HepG2 (cell line): ENCODE measurements around the gene GSTP1. TPM values are rescaled to one million over a fixed set of nuclear protein-coding genes. Genes with fewer than 3 reads are reported as not detected.

Experiments
- ATAC-seq: fragments of 200-7000 bp; cut with Tn5 transposase; 3 replicates; pipeline ENCODE4 v1.9.1; 2020; ENCODE audit warnings: mild to moderate bottlenecking, moderate library complexity
- BruUV-seq: library from RNA; stranded (reverse); fragments of 400-500 nt; replicated peaks from 2 replicates; lab custom pipeline; 2021; lab: Mats Ljungman, UMichigan
- CTCF ChIA-PET: fragments of 300-600 bp; formaldehyde crosslinking; extraction: SDS; loops from one replicate; lab custom pipeline; 2021; ENCODE audit warnings: low total read pairs, inconsistent platforms, low intra/inter-chr PET ratio; lab: Yijun Ruan, JAX
- POLR2A ChIA-PET: fragments of 350-600 bp; sonication (Branson Sonifier 250); formaldehyde crosslinking; loops from one replicate; lab custom pipeline; 2020; ENCODE audit warnings: antibody characterized with exemption, inconsistent platforms; lab: Yijun Ruan, JAX
- DNase-seq: peaks from one replicate; pipeline ENCODE4 v3.0.0-alpha.2; 2015; ENCODE audit warnings: low spot score
- FAIRE-seq: peaks from 3 replicates; lab custom pipeline; 2011; peaks lifted over from hg19 to GRCh38; lab: Jason Lieb, UNC
- H2AFZ ChIP-seq: one replicate; pipeline ENCODE4 v1.6.1; 2011; ENCODE audit warnings: low read length, inconsistent platforms
- H3K27ac ChIP-seq: fragments of 300-600 bp; 3 replicates; pipeline ENCODE4 v1.8.0; 2011; ENCODE audit warnings: mixed run types, mild to moderate bottlenecking, mixed read lengths, low read length, inconsistent platforms; ENCODE audit not compliant: insufficient read depth; ENCODE audit errors: extremely low read length
- H3K27me3 ChIP-seq, 2 experiments: fragments of 200-600 bp in 1 of 2; 2 replicates in 1 of 2; 3 replicates in 1 of 2; pipeline versions ENCODE4 v1.6.0 to v1.8.0; 2011; ENCODE audit warnings: low read length in 2 of 2, mild to moderate bottlenecking in 2 of 2, moderate library complexity in 2 of 2, inconsistent platforms in 1 of 2; ENCODE audit not compliant: insufficient read depth in 2 of 2, control insufficient read depth in 1 of 2
- H3K36me3 ChIP-seq, 2 experiments: fragments of 200-600 bp in 1 of 2; replicated peaks in 1 of 2; 2 replicates in 1 of 2; 3 replicates in 1 of 2; pipeline versions ENCODE4 v1.5.1 to v1.8.0; 2011; ENCODE audit warnings: low read length in 2 of 2, inconsistent platforms in 1 of 2; ENCODE audit not compliant: insufficient read depth in 2 of 2, control insufficient read depth in 1 of 2
- H3K4me1 ChIP-seq: 2 replicates; pipeline ENCODE4 v1.5.1; 2012; ENCODE audit warnings: low read length, inconsistent platforms; ENCODE audit not compliant: insufficient read depth
- H3K4me2 ChIP-seq: 2 replicates; pipeline ENCODE4 v1.6.0; 2011; ENCODE audit warnings: low read depth, low read length, inconsistent platforms
- H3K4me3 ChIP-seq, 3 experiments: fragments of 200-600 bp in 1 of 3; sonication (generic), shearing (Covaris generic) in 1 of 3; replicated peaks in 1 of 3; 2 replicates each; pipeline ENCODE4 v1.5.1; 2011 to 2016; ENCODE audit warnings: low read length in 3 of 3, inconsistent platforms in 2 of 3, low read depth in 2 of 3, mild to moderate bottlenecking in 2 of 3, control low read depth in 1 of 3, mixed read lengths in 1 of 3; ENCODE audit not compliant: insufficient read depth in 1 of 3
- H3K79me2 ChIP-seq: one replicate; pipeline ENCODE4 v1.6.1; 2011; ENCODE audit warnings: low read length, inconsistent platforms; ENCODE audit not compliant: insufficient read depth
- H3K9ac ChIP-seq: 2 replicates; pipeline ENCODE4 v1.6.0; 2011; ENCODE audit warnings: mild to moderate bottlenecking, low read depth, low read length, inconsistent platforms; ENCODE audit not compliant: insufficient read depth
- H3K9me3 ChIP-seq: 2 replicates; pipeline ENCODE4 v1.5.1; 2012; ENCODE audit warnings: mild to moderate bottlenecking, low read length
- H4K20me1 ChIP-seq: 2 replicates; pipeline ENCODE4 v1.6.0; 2011; ENCODE audit warnings: inconsistent platforms, mild to moderate bottlenecking, low read length, moderate library complexity; ENCODE audit not compliant: insufficient read depth
- CEBPB ChIP-seq: IDR thresholded peaks from 2 replicates; pipeline ENCODE4 v1.6.1; 2011; ENCODE audit warnings: low read depth, low read length, improper control_type of control experiment, borderline replicate concordance
- KAT8 ChIP-seq: IDR thresholded peaks from 2 replicates; pipeline ENCODE4 v1.6.1; 2016; ENCODE audit warnings: missing genetic modification reagents, missing compliant biosample characterization
- KDM4B ChIP-seq: sonication (generic); formaldehyde crosslinking; IDR thresholded peaks from 2 replicates; pipeline ENCODE4 v1.4.0; 2020; ENCODE audit warnings: missing genetic modification reagents
- NR2C2 ChIP-seq: sonication (generic); formaldehyde crosslinking; IDR thresholded peaks from 2 replicates; pipeline ENCODE4 v1.4.0; 2020; ENCODE audit warnings: missing genetic modification reagents, mild to moderate bottlenecking, moderate library complexity, borderline replicate concordance
- POLR2A ChIP-seq, 2 experiments: IDR thresholded peaks; 2 replicates each; pipeline ENCODE4 v1.6.1; 2011; ENCODE audit warnings: low read depth in 2 of 2, low read length in 2 of 2, mild to moderate bottlenecking in 1 of 2, moderate library complexity in 1 of 2; ENCODE audit not compliant: insufficient read depth in 1 of 2
- SALL1 ChIP-seq: sonication (generic); formaldehyde crosslinking; IDR thresholded peaks from 2 replicates; pipeline ENCODE4 v1.8.0; 2022; ENCODE audit warnings: mild to moderate bottlenecking, missing genetic modification reagents
- ZNF432 ChIP-seq: sonication (generic); formaldehyde crosslinking; IDR thresholded peaks from 2 replicates; pipeline ENCODE4 v1.5.0; 2020; ENCODE audit warnings: missing genetic modification reagents, mild to moderate bottlenecking, borderline replicate concordance
- ZNF598 ChIP-seq: sonication (generic); formaldehyde crosslinking; IDR thresholded peaks from 2 replicates; pipeline ENCODE4 v1.5.1; 2020; ENCODE audit warnings: mild to moderate bottlenecking, missing genetic modification reagents, borderline replicate concordance
- ZNF629 ChIP-seq: sonication (generic); formaldehyde crosslinking; conservative IDR thresholded peaks from 2 replicates; pipeline ENCODE4 v1.5.0; 2020; ENCODE audit warnings: missing genetic modification reagents
- ZNF879 ChIP-seq: sonication (generic); formaldehyde crosslinking; IDR thresholded peaks from 2 replicates; pipeline ENCODE4 v1.8.1; 2023; ENCODE audit warnings: missing genetic modification reagents
- WGBS: methylation state at CpG from one replicate; pipeline ENCODE4 v1.1.6; 2017; ENCODE audit warnings: low lambda C conversion rate; 5-methylcytosine and 5-hydroxymethylcytosine counted together
- in situ Hi-C: cut with HindIII; loops from 2 replicates; pipeline ENCODE4 v1.10.0; 2017; ENCODE audit warnings: low pct_unique_long_range_greater_than_20kb; ENCODE audit not compliant: extremely low pct_ligation_motif_present
- intact Hi-C: fragments of 100-400 bp; cut with micrococcal nuclease; formaldehyde crosslinking; loops from one replicate; pipeline ENCODE4 v1.10.0; 2022; ENCODE audit not compliant: unreplicated experiment
- polyA plus RNA-seq, 8 experiments: library from polyadenylated mRNA; depleted of rRNA in 3 of 8; stranded (reverse) in 7 of 8; unstranded in 1 of 8; fragments of >200 nt; fragmentation: Illumina TruSeq in 4 of 8; extraction: Trizol in 4 of 8; gene quantifications; 2 replicates each; pipeline versions ENCODE4 v1.2.1 to v1.2.3, GENCODE V29; 2011 to 2016; ENCODE audit warnings: low read depth in 4 of 8, missing spikeins in 1 of 8, mixed read lengths in 1 of 8; ENCODE audit not compliant: insufficient read depth in 1 of 8
- total RNA-seq, 5 experiments: library from RNA; depleted of rRNA; stranded (reverse); fragments of >200 nt; fragmentation: Illumina TruSeq; extraction: Trizol; gene quantifications; 2 replicates each; pipeline ENCODE4 v1.2.3, GENCODE V29; 2016; ENCODE audit warnings: low read depth in 1 of 5
- TF ChIP-seq, protein P1 (sequence below): sonication (generic); formaldehyde crosslinking; IDR thresholded peaks from 2 replicates; pipeline ENCODE4 v1.4.0; 2020; ENCODE audit warnings: missing genetic modification reagents, mild to moderate bottlenecking, borderline replicate concordance
- TF ChIP-seq, protein P2 (sequence below): sonication (generic); formaldehyde crosslinking; IDR thresholded peaks from 2 replicates; pipeline ENCODE4 v1.4.0; 2020; ENCODE audit warnings: missing genetic modification reagents
- TF ChIP-seq, protein P3 (sequence below): sonication (generic); formaldehyde crosslinking; IDR thresholded peaks from 2 replicates; pipeline ENCODE4 v1.4.0; 2020; ENCODE audit warnings: missing genetic modification reagents, borderline replicate concordance

The GSTP1 gene
- total and polyA plus RNA-seq, 2 of the 13 experiments (the other 11 are each of a cell fraction or from before 2014, with no cell fraction given), result not detected

DNA sequence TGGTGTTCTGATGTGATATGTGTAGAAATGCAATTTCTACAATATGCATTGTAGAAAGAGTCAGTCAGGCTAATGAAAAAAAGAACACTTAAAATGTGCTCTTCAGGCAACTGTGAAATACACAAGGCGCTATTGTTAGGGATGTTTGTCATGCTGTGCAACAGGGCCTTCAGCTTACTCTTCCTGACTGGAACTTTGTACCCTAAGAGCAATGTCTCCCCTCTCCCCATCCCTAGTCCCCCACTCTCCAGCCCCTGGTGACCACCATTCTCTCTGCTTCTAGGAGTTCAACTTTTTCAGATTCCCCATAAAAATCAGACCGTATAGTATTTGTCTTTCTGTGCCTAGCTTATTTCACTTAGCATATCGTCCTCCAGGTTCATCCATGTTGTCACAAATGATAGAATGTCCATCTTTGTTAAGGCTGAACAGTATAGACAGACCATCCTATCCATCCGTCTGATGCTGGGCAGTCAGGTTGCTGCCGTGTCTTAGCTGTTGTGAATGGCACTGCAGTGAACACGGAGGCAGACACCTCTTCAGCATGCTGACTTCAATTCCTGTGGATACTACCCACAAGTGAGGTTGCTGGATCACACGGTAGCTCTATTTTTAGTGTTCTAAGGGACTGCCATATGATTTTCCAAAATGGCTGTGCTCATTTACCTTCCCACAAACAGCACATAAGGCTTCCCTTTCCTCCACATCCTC is 33.8 kb downstream of the GSTP1 start:
- Histone ChIP-seq H2AFZ (no peak overlapping the region), H3K9ac (peak overlapping the region; percentile 39; the same call in 1 of the 2 replicates), H4K20me1 (no peaks in the 10 kb centered on the region), H3K4me3 (peak overlapping the region in 1 of 3 experiments; percentile 35; a peak in 1 of 6 replicates), H3K4me1 (peaks cover 49% of the 10 kb centered on the region), H3K27ac (peak overlapping the region; percentile 81), H3K27me3 (no peaks in the 10 kb centered on the region), H3K36me3 (peaks cover 0 to 3% of the 10 kb centered on the region in 2 experiments; a peak in 2 of 5 replicates), H3K9me3 (no peaks in the 10 kb centered on the region), H3K79me2 (no peaks in the 10 kb centered on the region), H3K4me2 (peak overlapping the region; percentile 54)
- intact Hi-C loops, result loop anchor here (1.0 kb wide), 2 partner anchors 27 to 42 kb away; no protein-coding TSS in a partner anchor
- 63% methylated on average over 7 of the region's 7 CpGs for WGBS
- peak; percentile 61 for ATAC-seq
- in situ Hi-C loops, result no loop called here
- peak; percentile 79 for FAIRE-seq
- CTCF ChIA-PET, result no interaction called here
- POLR2A ChIA-PET, result interaction anchor here (1.1 to 3.1 kb wide), 2 partner anchors 9 to 13 kb away, joined by 5 to 52 read pairs; partner anchors contain the start of gene NUDT8
- DNase-seq, result peak; percentile 89
- no TSS peak for BruUV-seq
- TF ChIP-seq KDM4B (CRISPR knock-in tag), result no peak
- TF ChIP-seq ZNF598 (CRISPR knock-in tag), result no peak
- peak; percentile 40; the same call in 1 of the 2 replicates for TF ChIP-seq ZNF629 (CRISPR knock-in tag)
- no peak for TF ChIP-seq ZNF879 (CRISPR knock-in tag)
- TF ChIP-seq POLR2A (IDR thresholded peaks at IDR 0.05; ENCODE audit: insufficient read depth in 1 of 2, low read depth in 2 of 2, low read length in 2 of 2), result no peak
- TF ChIP-seq, protein P1, sequence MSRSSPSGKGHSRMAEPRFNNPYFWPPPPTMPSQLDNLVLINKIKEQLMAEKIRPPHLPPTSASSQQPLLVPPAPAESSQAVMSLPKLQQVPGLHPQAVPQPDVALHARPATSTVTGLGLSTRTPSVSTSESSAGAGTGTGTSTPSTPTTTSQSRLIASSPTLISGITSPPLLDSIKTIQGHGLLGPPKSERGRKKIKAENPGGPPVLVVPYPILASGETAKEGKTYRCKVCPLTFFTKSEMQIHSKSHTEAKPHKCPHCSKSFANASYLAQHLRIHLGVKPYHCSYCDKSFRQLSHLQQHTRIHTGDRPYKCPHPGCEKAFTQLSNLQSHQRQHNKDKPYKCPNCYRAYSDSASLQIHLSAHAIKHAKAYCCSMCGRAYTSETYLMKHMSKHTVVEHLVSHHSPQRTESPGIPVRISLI, result peak; percentile 35; the same call in 1 of the 2 replicates
- TF ChIP-seq CEBPB, result peak; percentile 57; the same call in 1 of the 2 replicates
- TF ChIP-seq ZNF432 (CRISPR knock-in tag), result no peak
- TF ChIP-seq KAT8 (CRISPR knock-in tag), result peak; percentile 37; the same call in 1 of the 2 replicates
- TF ChIP-seq, protein P2, sequence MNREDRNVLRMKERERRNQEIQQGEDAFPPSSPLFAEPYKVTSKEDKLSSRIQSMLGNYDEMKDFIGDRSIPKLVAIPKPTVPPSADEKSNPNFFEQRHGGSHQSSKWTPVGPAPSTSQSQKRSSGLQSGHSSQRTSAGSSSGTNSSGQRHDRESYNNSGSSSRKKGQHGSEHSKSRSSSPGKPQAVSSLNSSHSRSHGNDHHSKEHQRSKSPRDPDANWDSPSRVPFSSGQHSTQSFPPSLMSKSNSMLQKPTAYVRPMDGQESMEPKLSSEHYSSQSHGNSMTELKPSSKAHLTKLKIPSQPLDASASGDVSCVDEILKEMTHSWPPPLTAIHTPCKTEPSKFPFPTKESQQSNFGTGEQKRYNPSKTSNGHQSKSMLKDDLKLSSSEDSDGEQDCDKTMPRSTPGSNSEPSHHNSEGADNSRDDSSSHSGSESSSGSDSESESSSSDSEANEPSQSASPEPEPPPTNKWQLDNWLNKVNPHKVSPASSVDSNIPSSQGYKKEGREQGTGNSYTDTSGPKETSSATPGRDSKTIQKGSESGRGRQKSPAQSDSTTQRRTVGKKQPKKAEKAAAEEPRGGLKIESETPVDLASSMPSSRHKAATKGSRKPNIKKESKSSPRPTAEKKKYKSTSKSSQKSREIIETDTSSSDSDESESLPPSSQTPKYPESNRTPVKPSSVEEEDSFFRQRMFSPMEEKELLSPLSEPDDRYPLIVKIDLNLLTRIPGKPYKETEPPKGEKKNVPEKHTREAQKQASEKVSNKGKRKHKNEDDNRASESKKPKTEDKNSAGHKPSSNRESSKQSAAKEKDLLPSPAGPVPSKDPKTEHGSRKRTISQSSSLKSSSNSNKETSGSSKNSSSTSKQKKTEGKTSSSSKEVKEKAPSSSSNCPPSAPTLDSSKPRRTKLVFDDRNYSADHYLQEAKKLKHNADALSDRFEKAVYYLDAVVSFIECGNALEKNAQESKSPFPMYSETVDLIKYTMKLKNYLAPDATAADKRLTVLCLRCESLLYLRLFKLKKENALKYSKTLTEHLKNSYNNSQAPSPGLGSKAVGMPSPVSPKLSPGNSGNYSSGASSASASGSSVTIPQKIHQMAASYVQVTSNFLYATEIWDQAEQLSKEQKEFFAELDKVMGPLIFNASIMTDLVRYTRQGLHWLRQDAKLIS, result no peak
- peak; percentile 74 for TF ChIP-seq NR2C2
- TF ChIP-seq, protein P3, sequence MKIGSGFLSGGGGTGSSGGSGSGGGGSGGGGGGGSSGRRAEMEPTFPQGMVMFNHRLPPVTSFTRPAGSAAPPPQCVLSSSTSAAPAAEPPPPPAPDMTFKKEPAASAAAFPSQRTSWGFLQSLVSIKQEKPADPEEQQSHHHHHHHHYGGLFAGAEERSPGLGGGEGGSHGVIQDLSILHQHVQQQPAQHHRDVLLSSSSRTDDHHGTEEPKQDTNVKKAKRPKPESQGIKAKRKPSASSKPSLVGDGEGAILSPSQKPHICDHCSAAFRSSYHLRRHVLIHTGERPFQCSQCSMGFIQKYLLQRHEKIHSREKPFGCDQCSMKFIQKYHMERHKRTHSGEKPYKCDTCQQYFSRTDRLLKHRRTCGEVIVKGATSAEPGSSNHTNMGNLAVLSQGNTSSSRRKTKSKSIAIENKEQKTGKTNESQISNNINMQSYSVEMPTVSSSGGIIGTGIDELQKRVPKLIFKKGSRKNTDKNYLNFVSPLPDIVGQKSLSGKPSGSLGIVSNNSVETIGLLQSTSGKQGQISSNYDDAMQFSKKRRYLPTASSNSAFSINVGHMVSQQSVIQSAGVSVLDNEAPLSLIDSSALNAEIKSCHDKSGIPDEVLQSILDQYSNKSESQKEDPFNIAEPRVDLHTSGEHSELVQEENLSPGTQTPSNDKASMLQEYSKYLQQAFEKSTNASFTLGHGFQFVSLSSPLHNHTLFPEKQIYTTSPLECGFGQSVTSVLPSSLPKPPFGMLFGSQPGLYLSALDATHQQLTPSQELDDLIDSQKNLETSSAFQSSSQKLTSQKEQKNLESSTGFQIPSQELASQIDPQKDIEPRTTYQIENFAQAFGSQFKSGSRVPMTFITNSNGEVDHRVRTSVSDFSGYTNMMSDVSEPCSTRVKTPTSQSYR (CRISPR knock-in tag), result peak; percentile 56; the same call in 1 of the 2 replicates
- 0 out of 2 replicates have a peak, but pooled peaks have one; percentile 29 for TF ChIP-seq SALL1 (CRISPR knock-in tag)
